NCI-H1092 treated with DMSO at 0.1 percent for 48 hours (cell line): Measurements from ENCODE around the gene RPL28.

ENCODE experiments used
- DNase-seq: peaks from one replicate; lab custom pipeline; 2025; lab: John Stamatoyannopoulos, UW

Gene RPL28

GRCh38 chr19:55385724-55386492, at the start of gene RPL28:
TSS of gene RPL28 (plus strand) at chr19:55385932. CDS start at chr19:55386358, 426 bp downstream.
- DNase-seq: peak; percentile 95

GRCh38 chr19:55336101-55336500, 49.6 kb upstream of the RPL28 start:
- no peak for DNase-seq

- DNase-seq: peak; percentile 99
Observed at GRCh38 chr19:55339105-55339888, 46.4 kb upstream of the RPL28 start, which contains the start of gene KMT5C. TSS of gene KMT5C (plus strand) at chr19:55339876. CDS start at chr19:55341937, 2,061 bp downstream.

- DNase-seq: no peak
Observed at GRCh38 chr19:55339889-55340783, 45.6 kb upstream of the RPL28 start.

- DNase-seq: peak; percentile 55
Observed at GRCh38 chr19:55340784-55341147, 45.0 kb upstream of the RPL28 start.

- DNase-seq: no peak
Observed at GRCh38 chr19:55341171-55341588, 44.6 kb upstream of the RPL28 start.

- no peak for DNase-seq
Observed at GRCh38 chr19:55341595-55342531, 43.9 kb upstream of the RPL28 start.

- peak; percentile 44 for DNase-seq
Observed at GRCh38 chr19:55344444-55344843, 41.3 kb upstream of the RPL28 start.

- DNase-seq: no peak
Observed at GRCh38 chr19:55345101-55345817, 40.5 kb upstream of the RPL28 start.

- DNase-seq: no peak
Observed at GRCh38 chr19:55345818-55346724, 39.7 kb upstream of the RPL28 start.

- no peak for DNase-seq
Observed at GRCh38 chr19:55346725-55347441, 38.8 kb upstream of the RPL28 start.

- no peak for DNase-seq
Observed at GRCh38 chr19:55347442-55348009, 38.2 kb upstream of the RPL28 start.

GRCh38 chr19:55348317-55349034, 37.3 kb upstream of the RPL28 start:
- DNase-seq: no peak

- DNase-seq: no peak
Observed at GRCh38 chr19:55350620-55351315, 35.0 kb upstream of the RPL28 start.

- DNase-seq: no peak
Observed at GRCh38 chr19:55352040-55352439, 33.7 kb upstream of the RPL28 start.

- DNase-seq: no peak
Observed at GRCh38 chr19:55352549-55353145, 33.1 kb upstream of the RPL28 start.
